ENCODE results near the gene STK32C. TPM values are rescaled to one million over a fixed set of nuclear protein-coding genes. Genes with fewer than 3 reads are reported as not detected.

STK32C gene
- total and polyA plus RNA-seq, 12 donors: 2.7 to 8.9 (median 5.7) TPM

GRCh38 chr10:132294561-132295318 is 13.0 kb downstream of the STK32C start:
- Histone ChIP-seq H3K27me3 (peaks cover 0 to 8% (median 0%) of the 10 kb centered on the region in 7 donors), H3K9me3 (peaks cover 0 to 4% (median 0%) of the 10 kb centered on the region in 11 donors), H3K4me3 (no peak overlapping the region), H3K27ac (no peak overlapping the region), H3K36me3 (no peaks in the 10 kb centered on the region), H3K4me1 (peaks cover 0 to 15% (median 6%) of the 10 kb centered on the region in 9 donors)
- intact Hi-C loops (cut with DNase I): loop anchor here in 1 of 10 donors (5.0 kb wide), 1 partner anchor 57 kb away; no protein-coding TSS in a partner anchor
- 66 to 74% methylated on average over 23 of the region's 23 CpGs for WGBS, 2 donors
- TF ChIP-seq CTCF (IDR thresholded peaks at IDR 0.05): no peak
- ATAC-seq: no peak
- no peak for DNase-seq

GRCh38 chr10:132293813-132294520 is 13.8 kb downstream of the STK32C start:
- peaks cover 0 to 15% (median 6%) of the 10 kb centered on the region in 9 donors for H3K4me1 ChIP-seq
- H3K36me3 ChIP-seq: no peaks in the 10 kb centered on the region
- TF ChIP-seq CTCF (IDR thresholded peaks at IDR 0.05): no peak
- 71 to 75% methylated on average over 25 of the region's 25 CpGs for WGBS, 2 donors
- no peak overlapping the region for H3K27ac ChIP-seq
- peaks cover 0 to 12% (median 2%) of the 10 kb centered on the region in 11 donors for H3K9me3 ChIP-seq
- DNase-seq (no peak), ATAC-seq (peak in 1 of 8 donors; percentile 6)
- intact Hi-C loops (cut with DNase I): loop anchor here in 1 of 10 donors (5.0 kb wide), 1 partner anchor 57 kb away; no protein-coding TSS in a partner anchor
- no peak overlapping the region for H3K4me3 ChIP-seq
- peaks cover 0 to 8% (median 0%) of the 10 kb centered on the region in 7 donors for H3K27me3 ChIP-seq

- Histone ChIP-seq H3K27me3 (peaks cover 0 to 8% (median 0%) of the 10 kb centered on the region in 7 donors), H3K27ac (no peak overlapping the region), H3K9me3 (peaks cover 0 to 19% (median 5%) of the 10 kb centered on the region in 11 donors), H3K36me3 (no peaks in the 10 kb centered on the region), H3K4me3 (no peak overlapping the region), H3K4me1 (peaks cover 0 to 15% (median 6%) of the 10 kb centered on the region in 9 donors)
- intact Hi-C loops (cut with DNase I): loop anchor here in 1 of 10 donors (5.0 kb wide), 1 partner anchor 56 kb away; no protein-coding TSS in a partner anchor
- WGBS, 2 donors: 49 to 50% methylated on average over 16 of the region's 16 CpGs
- ATAC-seq: peak in 7 of 8 donors; percentile 32 to 81 (median 49)
- TF ChIP-seq CTCF (IDR thresholded peaks at IDR 0.05): no peak
- no peak for DNase-seq
These were observed 14.4 kb downstream of the STK32C start for GRCh38 chr10:132293201-132293812.

Data from heart right ventricle (tissue), 16 donors.